ENCODE results near the gene NIT1. TPM values are rescaled to one million over a fixed set of nuclear protein-coding genes. Genes with fewer than 3 reads are reported as not detected.

Gene NIT1
- total RNA-seq, 1 experiment from 2014 or later: 39.6 TPM

DNA sequence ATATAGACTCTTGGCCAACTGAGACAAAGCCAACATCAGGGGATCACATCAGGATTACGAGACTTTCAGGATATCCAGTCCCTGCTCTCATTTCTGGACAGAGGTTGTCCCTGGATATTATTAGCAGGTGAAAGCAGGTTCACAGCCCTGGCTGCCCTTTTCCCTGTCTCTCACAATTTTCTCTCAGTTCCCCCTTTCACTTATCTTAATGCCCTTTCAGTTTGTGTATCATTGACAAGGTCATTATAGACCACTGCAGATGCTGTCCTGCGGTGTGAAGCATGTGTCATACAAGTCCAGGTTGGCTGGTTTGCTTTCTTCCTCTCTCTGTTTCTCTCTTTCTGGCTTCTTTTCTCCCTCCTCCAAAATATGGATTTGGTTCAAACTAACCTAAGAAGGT is 21.9 kb upstream of the NIT1 start:
- no peak overlapping the region for H3K4me3 Mint-ChIP-seq

More for the DNA sequence above, 21.9 kb upstream of the NIT1 start:
- Histone ChIP-seq H2AFZ (ENCODE audit: low read length) (no peak overlapping the region), H2BK20ac (ENCODE audit: low read depth, low read length, poor library complexity, severe bottlenecking) (no peak overlapping the region), H3K9me3 (ENCODE audit: control insufficient read depth, low read depth, low read length) (no peaks in the 10 kb centered on the region), H4K5ac (ENCODE audit: insufficient read length, low read depth, low read length) (no peak overlapping the region), H2AK5ac (ENCODE audit: insufficient read length, low read length) (no peak overlapping the region), H4K20me1 (ENCODE audit: control insufficient read depth, insufficient read depth, insufficient read length) (no peaks in the 10 kb centered on the region), H3K4ac (ENCODE audit: low read depth, low read length) (no peak overlapping the region), H3K27ac (ENCODE audit: insufficient read length, low read depth, low read length) (no peak overlapping the region), H3K9ac (ENCODE audit: extremely low read depth, insufficient read length, low read length) (no peak overlapping the region), H3K56ac (ENCODE audit: insufficient read length, low read depth, low read length) (no peak overlapping the region), H3K23ac (ENCODE audit: insufficient read length, low read depth, low read length) (no peak overlapping the region), H3K14ac (ENCODE audit: insufficient read depth, low read length) (no peak overlapping the region), H3K79me1 (ENCODE audit: insufficient read depth, low read depth, low read length, poor library complexity, severe bottlenecking) (no peaks in the 10 kb centered on the region), H3K79me2 (ENCODE audit: insufficient read depth, low read length) (no peaks in the 10 kb centered on the region), H2BK12ac (ENCODE audit: insufficient read length, low read depth, low read length) (no peak overlapping the region), H3K4me1 (ENCODE audit: insufficient read depth, low read length) (no peaks in the 10 kb centered on the region), H3K4me2 (ENCODE audit: insufficient read depth, insufficient read length, low read length) (no peak overlapping the region), H3K23me2 (ENCODE audit: insufficient read length, low read depth, low read length, poor library complexity, severe bottlenecking) (peaks cover 10% of the 10 kb centered on the region), H2BK15ac (ENCODE audit: low read depth, low read length) (no peak overlapping the region), H3K18ac (ENCODE audit: insufficient read length, low read depth, low read length) (no peak overlapping the region), H3T11ph (ENCODE audit: low read length) (no peak overlapping the region), H2BK5ac (ENCODE audit: insufficient read length, low read length) (no peak overlapping the region), H4K8ac (replicated peaks; ENCODE audit: insufficient read length, low read depth, low read length) (no peak overlapping the region), H2BK120ac (ENCODE audit: low read depth, low read length, poor library complexity, severe bottlenecking) (no peak overlapping the region), H4K91ac (ENCODE audit: insufficient read length, low read depth, low read length) (no peak overlapping the region), H3K27me3 (ENCODE audit: insufficient read depth, low read length) (no peaks in the 10 kb centered on the region; the same call in 1 of the 2 replicates)
- Mint-ChIP-seq H3K4me1 (peaks cover 8 to 9% of the 10 kb centered on the region in 2 experiments), H3K27me3 (ENCODE audit: low read depth) (peaks cover 11% of the 10 kb centered on the region), H3K27ac (no peak overlapping the region; a peak in 1 of 7 replicates), H3K9me3 (no peaks in the 10 kb centered on the region; a peak in 1 of 5 replicates), H3K36me3 (ENCODE audit: insufficient read depth in 1 of 3, low read depth in 3 of 3) (peaks cover 3 to 15% (median 14%) of the 10 kb centered on the region in 3 experiments; a peak in 5 of 7 replicates)
- no peak for DNase-seq
- WGBS (ENCODE audit: extremely low coverage, insufficient read length, low lambda C conversion rate): no CpG with 5 or more reads among the region's 2 CpGs
- TF ChIP-seq CTCF (conservative IDR thresholded peaks at IDR 0.05): no peak
